GM15510 (cell line): ENCODE data around the gene PPP2R3C.

Experiments used
- POLR2A ChIP-seq: IDR thresholded peaks from 3 replicates; pipeline ENCODE4 v1.6.1; 2011; ENCODE audit warnings: borderline replicate concordance; ENCODE audit not compliant: insufficient read length; ENCODE audit errors: extremely low read depth

Gene PPP2R3C

GRCh38 chr14:35107866-35108265 is 13.9 kb downstream of the PPP2R3C start:
- no peak for TF ChIP-seq POLR2A

- no peak for TF ChIP-seq POLR2A
These were observed 33.3 kb downstream of the PPP2R3C start for GRCh38 chr14:35088514-35088913.

GRCh38 chr14:35085441-35085840 is 36.3 kb downstream of the PPP2R3C start:
- no peak for TF ChIP-seq POLR2A

- no peak for TF ChIP-seq POLR2A
These were observed 38.1 kb downstream of the PPP2R3C start for GRCh38 chr14:35083530-35084150.

- no peak for TF ChIP-seq POLR2A
These were observed 42.0 kb downstream of the PPP2R3C start for GRCh38 chr14:35079742-35080141.

- no peak for TF ChIP-seq POLR2A
These were observed 43.7 kb downstream of the PPP2R3C start for GRCh38 chr14:35078082-35078481.

- no peak for TF ChIP-seq POLR2A
These were observed 48.3 kb downstream of the PPP2R3C start for GRCh38 chr14:35073486-35073885.

- no peak for TF ChIP-seq POLR2A
These were observed 49.6 kb downstream of the PPP2R3C start for GRCh38 chr14:35072226-35072625.

- TF ChIP-seq POLR2A, result no peak
These were observed 53.4 kb downstream of the PPP2R3C start for GRCh38 chr14:35068238-35069012.

- TF ChIP-seq POLR2A, result no peak
These were observed 69.2 kb downstream of the PPP2R3C start for GRCh38 chr14:35052637-35053036.

- no peak for TF ChIP-seq POLR2A
These were observed 70.0 kb downstream of the PPP2R3C start for GRCh38 chr14:35051796-35052195.

- no peak for TF ChIP-seq POLR2A
These were observed 71.1 kb downstream of the PPP2R3C start for GRCh38 chr14:35050652-35051051.

GRCh38 chr14:35047976-35048513 is 73.7 kb downstream of the PPP2R3C start:
- TF ChIP-seq POLR2A, result no peak

- TF ChIP-seq POLR2A, result no peak
These were observed 74.8 kb downstream of the PPP2R3C start for GRCh38 chr14:35046751-35047536.
